ENCODE data around the gene SVEP1. TPM values are rescaled to one million over a fixed set of nuclear protein-coding genes. Genes with fewer than 3 reads are reported as not detected.

The SVEP1 gene
- total RNA-seq, 1 donor from 2014 or later, result 41.8 TPM

GRCh38 chr9:110317911-110318310, 261.6 kb downstream of the SVEP1 start:
- Histone ChIP-seq H3K27me3 (no peaks in the 10 kb centered on the region), H3K4me1 (no peaks in the 10 kb centered on the region), H3K27ac (no peak overlapping the region), H3K36me3 (no peaks in the 10 kb centered on the region), H3K4me3 (no peak overlapping the region), H3K9me3 (no peaks in the 10 kb centered on the region)
- no peak for TF ChIP-seq CTCF (IDR thresholded peaks at IDR 0.05)
- DNase-seq (ENCODE audit: low spot score in 2 of 2), result no peak
- intact Hi-C loops (cut with DNase I), result no loop called here

GRCh38 chr9:110316261-110317075, 263.1 kb downstream of the SVEP1 start:
- Histone ChIP-seq H3K36me3 (no peaks in the 10 kb centered on the region), H3K27ac (no peak overlapping the region), H3K4me3 (peak overlapping the region in 1 of 2 donors; percentile 27), H3K27me3 (no peaks in the 10 kb centered on the region), H3K9me3 (no peaks in the 10 kb centered on the region), H3K4me1 (no peaks in the 10 kb centered on the region)
- DNase-seq (ENCODE audit: low spot score in 2 of 2), result no peak
- intact Hi-C loops (cut with DNase I), result no loop called here
- TF ChIP-seq CTCF (IDR thresholded peaks at IDR 0.05), result no peak

Other genes starting within 250 kb of the SVEP1 start
- not detected for gene TXNDC8, start 241.9 kb downstream of the SVEP1 start, total RNA-seq
- not detected for gene MUSK, start 89.0 kb upstream of the SVEP1 start, total RNA-seq